HUES64 (cell line): ENCODE data around the gene NEU4.

Source experiments
- H3K27ac ChIP-seq: 2 replicates; pipeline ENCODE4 v1.7.0; 2013; ENCODE audit warnings: low read depth, low read length, inconsistent platforms
- H3K27me3 ChIP-seq: 2 replicates; pipeline ENCODE4 v1.6.1; 2013; ENCODE audit warnings: mild to moderate bottlenecking, low read length; ENCODE audit not compliant: insufficient read depth
- H3K36me3 ChIP-seq: 2 replicates; pipeline ENCODE4 v1.6.1; 2013; ENCODE audit warnings: mild to moderate bottlenecking, low read length; ENCODE audit not compliant: insufficient read depth
- H3K4me1 ChIP-seq: 2 replicates; pipeline ENCODE4 v1.6.1; 2013; ENCODE audit warnings: mild to moderate bottlenecking, low read length, moderate library complexity; ENCODE audit not compliant: insufficient read depth
- H3K4me3 ChIP-seq: 2 replicates; pipeline ENCODE4 v1.5.1; 2013; ENCODE audit warnings: mild to moderate bottlenecking, low read length, moderate library complexity
- H3K9ac ChIP-seq: 2 replicates; pipeline ENCODE4 v1.6.1; 2013; ENCODE audit warnings: mild to moderate bottlenecking, low read depth, low read length
- H3K9me3 ChIP-seq: 2 replicates; pipeline ENCODE4 v1.6.1; 2013; ENCODE audit warnings: low read depth, low read length; ENCODE audit not compliant: insufficient read depth
- whole genome bisulfite sequencing: fragments of 150-250, 120-280 bp; methylation state at CpG from one replicate; pipeline ENCODE4 v1.1.7; 2013; ENCODE audit warnings: missing lambda C conversion rate; 5-methylcytosine and 5-hydroxymethylcytosine counted together

Gene NEU4

GRCh38 chr2:241859436-241860183 is 50.6 kb downstream of the NEU4 start:
- no peaks in the 10 kb centered on the region; the same call in 1 of the 2 replicates for H3K4me1 ChIP-seq
- H3K9ac ChIP-seq, result no peak overlapping the region
- H3K36me3 ChIP-seq, result no peaks in the 10 kb centered on the region
- H3K9me3 ChIP-seq, result no peaks in the 10 kb centered on the region
- H3K27me3 ChIP-seq, result no peaks in the 10 kb centered on the region
- H3K4me3 ChIP-seq, result no peak overlapping the region
- H3K27ac ChIP-seq, result no peak overlapping the region
- 86% methylated on average over 30 of the region's 30 CpGs for WGBS

GRCh38 chr2:241860184-241861078 is 51.4 kb downstream of the NEU4 start:
- Histone ChIP-seq H3K27ac (no peak overlapping the region), H3K9ac (no peak overlapping the region), H3K4me3 (no peak overlapping the region), H3K9me3 (no peaks in the 10 kb centered on the region), H3K36me3 (no peaks in the 10 kb centered on the region), H3K27me3 (no peaks in the 10 kb centered on the region), H3K4me1 (no peaks in the 10 kb centered on the region; the same call in 1 of the 2 replicates)
- 85% methylated on average over 9 of the region's 10 CpGs for WGBS

- no peaks in the 10 kb centered on the region for H3K9me3 ChIP-seq
- no peaks in the 10 kb centered on the region; the same call in 1 of the 2 replicates for H3K4me1 ChIP-seq
- H3K27me3 ChIP-seq, result no peaks in the 10 kb centered on the region
- no peak overlapping the region for H3K27ac ChIP-seq
- WGBS, result 96% methylated on average over 1 of the region's 1 CpG
- no peaks in the 10 kb centered on the region for H3K36me3 ChIP-seq
- H3K9ac ChIP-seq, result no peak overlapping the region
- H3K4me3 ChIP-seq, result no peak overlapping the region
These were observed 52.3 kb downstream of the NEU4 start for GRCh38 chr2:241861264-241861663.

- H3K27me3 ChIP-seq, result no peaks in the 10 kb centered on the region; the same call in 1 of the 2 replicates
- H3K9ac ChIP-seq, result no peak overlapping the region
- 72% methylated on average over 8 of the region's 8 CpGs for WGBS
- H3K9me3 ChIP-seq, result no peaks in the 10 kb centered on the region
- no peak overlapping the region for H3K27ac ChIP-seq
- no peaks in the 10 kb centered on the region; the same call in 1 of the 2 replicates for H3K4me1 ChIP-seq
- H3K36me3 ChIP-seq, result no peaks in the 10 kb centered on the region
- no peak overlapping the region for H3K4me3 ChIP-seq
These were observed 53.1 kb downstream of the NEU4 start for GRCh38 chr2:241862093-241862492.

- Histone ChIP-seq H3K9me3 (no peaks in the 10 kb centered on the region), H3K4me3 (no peak overlapping the region), H3K27ac (no peak overlapping the region), H3K4me1 (no peaks in the 10 kb centered on the region; the same call in 1 of the 2 replicates), H3K27me3 (no peaks in the 10 kb centered on the region; the same call in 1 of the 2 replicates), H3K9ac (no peak overlapping the region), H3K36me3 (no peaks in the 10 kb centered on the region)
- WGBS, result 91% methylated on average over 21 of the region's 22 CpGs
These were observed 54.0 kb downstream of the NEU4 start for GRCh38 chr2:241862775-241863535.

GRCh38 chr2:241863536-241863954 is 54.6 kb downstream of the NEU4 start:
- Histone ChIP-seq H3K4me3 (no peak overlapping the region), H3K4me1 (no peaks in the 10 kb centered on the region; the same call in 1 of the 2 replicates), H3K27me3 (no peaks in the 10 kb centered on the region; the same call in 1 of the 2 replicates), H3K9me3 (no peaks in the 10 kb centered on the region), H3K27ac (no peak overlapping the region), H3K36me3 (no peaks in the 10 kb centered on the region), H3K9ac (no peak overlapping the region)
- WGBS, result 82% methylated on average over 29 of the region's 29 CpGs

- H3K27ac ChIP-seq, result no peak overlapping the region
- H3K36me3 ChIP-seq, result no peaks in the 10 kb centered on the region
- H3K27me3 ChIP-seq, result no peaks in the 10 kb centered on the region; the same call in 1 of the 2 replicates
- H3K9me3 ChIP-seq, result no peaks in the 10 kb centered on the region
- no peak overlapping the region for H3K4me3 ChIP-seq
- WGBS, result 74% methylated on average over 2 of the region's 2 CpGs
- H3K4me1 ChIP-seq, result no peaks in the 10 kb centered on the region
- no peak overlapping the region for H3K9ac ChIP-seq
These were observed 55.3 kb downstream of the NEU4 start for GRCh38 chr2:241864168-241864849.

GRCh38 chr2:241864850-241865213 is 55.8 kb downstream of the NEU4 start:
- Histone ChIP-seq H3K36me3 (no peaks in the 10 kb centered on the region), H3K4me1 (no peaks in the 10 kb centered on the region), H3K27me3 (no peaks in the 10 kb centered on the region; the same call in 1 of the 2 replicates), H3K27ac (no peak overlapping the region), H3K4me3 (no peak overlapping the region), H3K9me3 (no peaks in the 10 kb centered on the region), H3K9ac (no peak overlapping the region)
- 94% methylated on average over 5 of the region's 5 CpGs for WGBS

GRCh38 chr2:241865416-241865956 is 56.5 kb downstream of the NEU4 start:
- Histone ChIP-seq H3K9me3 (no peaks in the 10 kb centered on the region), H3K36me3 (no peaks in the 10 kb centered on the region), H3K27me3 (no peaks in the 10 kb centered on the region; the same call in 1 of the 2 replicates), H3K9ac (no peak overlapping the region), H3K4me3 (no peak overlapping the region), H3K4me1 (no peaks in the 10 kb centered on the region), H3K27ac (no peak overlapping the region)
- 90% methylated on average over 3 of the region's 3 CpGs for WGBS
